Ascending aorta (tissue), 2 donors: ENCODE results near the gene PACRG. TPM values are rescaled to one million over a fixed set of nuclear protein-coding genes. Genes with fewer than 3 reads are reported as not detected.

Experiments
- DNase-seq, 2 donors: peaks; one replicate each; pipeline ENCODE4 v3.0.0-alpha.2; 2019; ENCODE audit warnings: low spot score in 2 of 2
- H3K27ac ChIP-seq, 2 donors: fragments of 200-600 bp; sonication (generic); one replicate each; pipeline ENCODE4 v1.5.1; 2016 to 2017; ENCODE audit warnings: mild to moderate bottlenecking in 1 of 2
- H3K27me3 ChIP-seq: fragments of 200-600 bp; sonication (generic); one replicate; pipeline ENCODE4 v1.5.1; 2017
- H3K36me3 ChIP-seq, 2 donors: fragments of 200-600 bp; sonication (generic); one replicate each; pipeline ENCODE4 v1.5.1; 2016
- H3K4me1 ChIP-seq, 2 donors: fragments of 200-600 bp; sonication (generic); one replicate each; pipeline ENCODE4 v1.5.1; 2016 to 2017; ENCODE audit warnings: mild to moderate bottlenecking in 1 of 2
- H3K4me3 ChIP-seq, 2 donors: fragments of 200-600 bp; sonication (generic); one replicate each; pipeline ENCODE4 v1.5.1; 2016 to 2017; ENCODE audit warnings: mild to moderate bottlenecking in 1 of 2
- H3K9me3 ChIP-seq, 2 donors: fragments of 200-600 bp; sonication (generic); one replicate each; pipeline ENCODE4 v1.5.1; 2016
- CTCF ChIP-seq, 3 experiments: fragments of 200-600 bp in 2 of 3; fragments of 450-650 bp in 1 of 3; sonication (generic) in 2 of 3; IDR thresholded peaks; one replicate each; pipeline ENCODE4 v1.5.1; 2016 to 2019; ENCODE audit warnings: antibody characterized with exemption in 3 of 3, mild to moderate bottlenecking in 1 of 3, moderate library complexity in 1 of 3
- intact Hi-C: fragments of 100-400 bp; cut with DNase I; formaldehyde crosslinking; loops from one replicate; pipeline ENCODE4 v1.15.1; 2023
- total RNA-seq: library from RNA; depleted of rRNA; stranded (reverse); fragments of >200 nt; gene quantifications from one replicate; pipeline ENCODE4 v1.1.0, GENCODE V29; 2016

The PACRG gene
- total RNA-seq, 1 donor from 2014 or later: not detected

- Histone ChIP-seq H3K27ac (no peak overlapping the region), H3K4me1 (no peaks in the 10 kb centered on the region), H3K9me3 (no peaks in the 10 kb centered on the region), H3K36me3 (no peaks in the 10 kb centered on the region), H3K27me3 (no peaks in the 10 kb centered on the region), H3K4me3 (no peak overlapping the region)
- TF ChIP-seq CTCF (IDR thresholded peaks at IDR 0.05): no peak
- no peak for DNase-seq
- intact Hi-C loops: no loop called here
Measured at GRCh38 chr6:162715601-162716000, 12.2 kb upstream of the PACRG start.

GRCh38 chr6:162719528-162719927 lies 8.2 kb upstream of the PACRG start:
- intact Hi-C loops: no loop called here
- H3K27me3 ChIP-seq: no peaks in the 10 kb centered on the region
- H3K36me3 ChIP-seq: no peaks in the 10 kb centered on the region
- TF ChIP-seq CTCF (IDR thresholded peaks at IDR 0.05): no peak
- no peak overlapping the region for H3K27ac ChIP-seq
- H3K9me3 ChIP-seq: no peaks in the 10 kb centered on the region
- no peak overlapping the region for H3K4me3 ChIP-seq
- no peak for DNase-seq
- H3K4me1 ChIP-seq: no peaks in the 10 kb centered on the region

GRCh38 chr6:162721404-162721687 lies 6.4 kb upstream of the PACRG start:
- Histone ChIP-seq H3K4me3 (no peak overlapping the region), H3K27ac (no peak overlapping the region), H3K9me3 (no peaks in the 10 kb centered on the region), H3K36me3 (no peaks in the 10 kb centered on the region), H3K4me1 (no peaks in the 10 kb centered on the region), H3K27me3 (no peaks in the 10 kb centered on the region)
- intact Hi-C loops: loop anchor here (10.0 kb wide), 3 partner anchors 613 to 1287 kb away; partner anchors contain the start of gene QKI
- no peak for DNase-seq
- no peak for TF ChIP-seq CTCF (IDR thresholded peaks at IDR 0.05)

- Histone ChIP-seq H3K36me3 (no peaks in the 10 kb centered on the region), H3K4me1 (peaks cover 0 to 3% of the 10 kb centered on the region in 2 donors), H3K9me3 (no peaks in the 10 kb centered on the region), H3K27ac (no peak overlapping the region), H3K4me3 (no peak overlapping the region), H3K27me3 (no peaks in the 10 kb centered on the region)
- no peak for TF ChIP-seq CTCF (IDR thresholded peaks at IDR 0.05)
- intact Hi-C loops: loop anchor here (10.0 kb wide), 3 partner anchors 613 to 1287 kb away; partner anchors contain the start of gene QKI
- DNase-seq: no peak
Measured at GRCh38 chr6:162722226-162722625, 5.5 kb upstream of the PACRG start.

- no peak for DNase-seq
- Histone ChIP-seq H3K27me3 (no peaks in the 10 kb centered on the region), H3K9me3 (no peaks in the 10 kb centered on the region), H3K36me3 (no peaks in the 10 kb centered on the region), H3K4me1 (peaks cover 0 to 3% of the 10 kb centered on the region in 2 donors), H3K4me3 (no peak overlapping the region), H3K27ac (no peak overlapping the region)
- intact Hi-C loops: loop anchor here (10.0 kb wide), 3 partner anchors 612 to 1288 kb away; partner anchors contain the start of gene QKI
- TF ChIP-seq CTCF (IDR thresholded peaks at IDR 0.05): no peak
Measured at GRCh38 chr6:162722633-162723032, 5.1 kb upstream of the PACRG start.

- TF ChIP-seq CTCF (IDR thresholded peaks at IDR 0.05): no peak
- Histone ChIP-seq H3K36me3 (no peaks in the 10 kb centered on the region), H3K9me3 (peaks cover 0 to 5% of the 10 kb centered on the region in 2 donors), H3K4me3 (peak overlapping the region; percentile 74 to 100), H3K27ac (peak overlapping the region; percentile 76 to 77), H3K27me3 (no peaks in the 10 kb centered on the region), H3K4me1 (peaks cover 0 to 3% of the 10 kb centered on the region in 2 donors)
- intact Hi-C loops: loop anchor here (5.0 to 10.0 kb wide), 6 partner anchors 608 to 1735 kb away; partner anchors contain the start of genes AGPAT4, MAP3K4 and QKI
- no peak for DNase-seq
Measured at GRCh38 chr6:162726947-162727321, 840 bp upstream of the PACRG start.
